ENCODE data around the gene LAMA2.

Gene LAMA2

DNA sequence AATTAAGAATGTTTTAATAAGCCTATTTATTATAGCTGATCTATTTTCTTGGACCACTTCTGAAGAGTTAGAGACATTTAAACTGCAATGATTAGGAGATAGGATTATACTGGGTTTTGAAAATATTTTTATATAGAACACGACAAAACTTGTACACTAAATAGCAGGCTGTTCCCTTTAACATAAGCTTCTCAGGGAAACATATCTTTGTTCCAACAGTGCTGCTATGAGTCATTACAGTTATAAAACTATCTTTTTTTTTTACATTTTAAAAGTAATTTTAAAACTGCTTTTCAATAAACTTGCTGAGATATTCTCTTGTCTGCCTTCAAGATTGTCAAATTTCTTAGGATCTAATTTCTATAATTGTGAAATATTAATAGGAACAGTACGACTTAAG lies 438.0 kb downstream of the LAMA2 start:
- DNase-seq (ENCODE audit: low read depth), result no peak

DNA sequence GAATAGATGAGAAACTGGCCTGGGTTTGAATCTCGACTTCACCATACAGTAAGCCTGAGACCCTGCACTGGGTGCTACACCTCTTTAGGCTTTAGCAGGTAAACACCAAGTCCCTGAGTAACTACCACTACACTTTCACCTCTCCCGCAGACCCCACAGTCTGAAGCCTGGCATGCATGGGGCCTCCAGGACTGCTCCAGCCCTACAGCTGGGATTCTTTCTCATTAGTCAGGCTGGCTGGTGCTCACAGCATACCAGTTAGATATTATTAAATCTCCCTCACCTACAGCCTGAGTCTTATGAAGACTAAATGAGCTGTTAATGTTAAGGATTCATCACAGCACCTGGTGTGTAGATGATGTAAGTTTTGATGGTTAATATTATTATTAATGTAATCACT lies 438.4 kb downstream of the LAMA2 start:
- DNase-seq (ENCODE audit: low read depth), result no peak

DNA sequence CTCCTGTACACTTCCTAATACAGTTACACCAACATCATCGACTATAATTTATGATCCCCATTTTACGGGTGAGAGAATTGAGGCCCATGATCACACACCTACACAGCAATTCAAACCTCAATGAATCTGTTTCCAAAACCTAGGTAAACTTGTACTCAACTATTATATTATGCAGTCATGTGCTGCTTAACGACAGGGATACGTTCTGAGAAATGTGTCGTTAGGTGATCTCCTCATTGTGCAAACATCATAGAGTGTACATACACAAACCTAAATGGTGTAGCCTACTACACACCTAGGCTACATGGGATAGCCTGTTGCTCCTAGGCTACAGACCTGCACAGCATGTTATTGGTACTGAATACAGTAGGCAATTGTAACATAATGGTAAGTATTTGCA lies 441.4 kb downstream of the LAMA2 start:
- DNase-seq (ENCODE audit: low read depth), result no peak

DNA sequence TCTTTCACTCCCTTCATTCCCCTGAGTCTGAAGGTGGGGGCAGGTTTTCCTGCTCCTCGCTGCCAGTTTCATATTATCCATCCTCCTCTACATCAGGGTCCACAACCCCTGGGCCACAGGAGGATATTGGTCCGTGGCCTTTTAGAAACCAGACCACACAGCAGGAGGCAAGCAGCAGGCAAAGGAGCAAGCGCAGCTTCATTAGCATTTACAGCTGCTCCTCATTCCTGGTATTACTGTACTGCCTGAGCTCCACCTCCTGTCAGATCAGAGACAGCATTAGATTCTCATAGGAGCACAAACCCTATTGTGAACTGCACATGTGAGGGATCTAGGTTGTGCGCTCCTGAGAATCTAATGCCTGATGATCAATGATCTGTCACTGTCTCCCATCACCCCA lies 446.7 kb downstream of the LAMA2 start:
- DNase-seq (ENCODE audit: low read depth), result no peak

DNA sequence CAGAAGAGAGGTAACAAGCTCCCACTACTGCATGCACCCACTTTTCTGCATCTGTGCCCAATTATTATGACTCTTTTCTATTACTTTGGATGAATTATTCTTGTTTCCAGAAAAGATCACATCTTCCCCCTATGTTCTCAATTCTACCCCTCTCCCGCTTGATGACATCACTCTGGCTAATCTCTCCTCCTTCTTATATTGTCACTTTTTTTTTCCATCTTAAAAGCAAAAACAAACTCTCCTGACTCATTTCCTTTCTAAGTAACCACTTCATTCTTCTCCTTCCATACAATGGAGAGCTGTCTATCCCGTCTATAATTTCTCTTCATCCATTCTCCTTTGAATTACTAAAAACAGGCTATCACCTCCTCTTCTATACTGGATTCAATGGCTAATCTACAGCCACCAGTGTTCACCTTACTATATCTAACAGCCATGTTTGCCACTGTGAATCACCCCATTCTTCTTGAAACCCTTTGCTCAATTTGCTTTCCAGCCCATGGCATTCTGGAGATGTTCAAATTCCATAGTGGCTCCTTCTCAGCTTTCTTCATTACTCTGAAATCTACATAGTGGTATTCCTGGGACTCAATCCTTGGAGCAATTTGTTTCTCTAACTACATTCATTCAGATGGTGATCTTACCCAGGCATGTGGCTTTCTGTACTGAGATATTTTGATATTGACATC lies 448.7 kb downstream of the LAMA2 start:
- no peak for DNase-seq (ENCODE audit: low read depth)

DNA sequence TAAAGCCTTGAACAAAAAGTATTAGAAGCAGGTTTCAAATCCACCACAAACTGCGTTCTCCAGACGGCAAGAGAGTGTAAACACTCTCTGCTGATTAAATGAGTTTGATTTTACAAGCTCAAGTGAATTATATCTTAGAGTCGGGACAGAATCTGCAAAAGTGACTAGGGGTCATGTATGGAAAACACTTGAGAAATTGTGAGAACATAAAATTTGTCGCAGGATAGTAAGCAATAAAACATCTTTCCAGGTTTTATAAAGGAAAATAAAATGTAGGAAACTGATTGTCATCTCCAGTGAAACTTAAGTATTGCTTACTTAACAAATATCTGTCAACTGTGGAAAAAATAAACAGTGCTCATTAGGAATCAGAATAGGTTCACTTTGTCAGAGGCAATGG lies 452.9 kb downstream of the LAMA2 start:
- DNase-seq (ENCODE audit: low read depth), result no peak

DNA sequence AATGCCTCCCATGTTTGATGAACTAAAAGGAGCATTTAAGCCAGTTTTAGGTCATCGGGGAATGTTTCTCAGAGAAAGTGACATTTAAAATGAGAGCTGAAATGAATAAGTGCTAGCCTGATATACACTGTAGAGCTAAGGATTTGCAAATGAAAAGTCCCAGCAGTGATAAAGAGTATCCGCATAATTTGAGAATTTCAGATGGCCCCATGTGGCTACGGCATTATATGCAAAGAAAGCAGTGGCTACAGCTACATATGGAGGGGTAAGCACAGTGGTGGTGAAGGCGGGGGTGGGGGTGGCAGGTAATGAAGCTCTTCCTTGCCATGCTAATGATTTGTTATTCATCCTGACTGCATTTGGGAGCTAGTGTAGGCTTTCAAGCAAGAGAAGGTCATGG lies 455.7 kb downstream of the LAMA2 start:
- DNase-seq (ENCODE audit: low read depth), result no peak

DNA sequence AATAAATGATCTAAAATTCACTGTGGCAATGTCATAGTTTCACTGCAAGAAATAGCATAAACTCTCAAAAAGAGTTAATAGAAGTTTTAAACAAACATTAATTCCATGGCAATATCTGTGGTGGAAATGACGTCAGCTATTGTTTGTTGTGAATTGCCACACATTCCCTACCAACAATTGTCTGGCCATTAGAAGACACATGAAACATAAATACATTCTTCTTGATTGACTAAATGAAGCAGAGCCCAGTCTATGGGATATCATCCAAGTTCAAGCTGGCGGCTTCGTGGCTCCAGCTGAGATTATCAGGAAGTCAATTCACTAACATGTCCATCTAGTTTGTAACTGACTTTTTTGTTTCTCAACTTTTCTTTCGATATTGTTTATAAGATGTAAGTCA lies 458.0 kb downstream of the LAMA2 start:
- no peak for DNase-seq (ENCODE audit: low read depth)

DNA sequence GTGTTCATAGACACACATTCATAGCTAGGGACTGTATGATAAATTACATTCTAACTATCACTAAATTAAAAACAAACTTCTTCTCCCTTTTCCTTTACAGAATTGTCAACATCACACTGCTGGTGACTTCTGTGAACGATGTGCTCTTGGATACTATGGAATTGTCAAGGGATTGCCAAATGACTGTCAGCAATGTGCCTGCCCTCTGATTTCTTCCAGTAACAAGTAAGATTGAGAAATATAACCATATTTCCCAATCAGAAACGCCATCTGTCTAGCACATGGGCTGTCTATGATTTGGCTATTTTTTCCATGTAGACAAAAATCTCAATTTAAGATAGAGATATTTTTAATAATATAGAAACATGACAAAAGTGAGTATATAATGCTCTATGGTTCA lies 459.3 kb downstream of the LAMA2 start:
- DNase-seq (ENCODE audit: low read depth), result no peak

DNA sequence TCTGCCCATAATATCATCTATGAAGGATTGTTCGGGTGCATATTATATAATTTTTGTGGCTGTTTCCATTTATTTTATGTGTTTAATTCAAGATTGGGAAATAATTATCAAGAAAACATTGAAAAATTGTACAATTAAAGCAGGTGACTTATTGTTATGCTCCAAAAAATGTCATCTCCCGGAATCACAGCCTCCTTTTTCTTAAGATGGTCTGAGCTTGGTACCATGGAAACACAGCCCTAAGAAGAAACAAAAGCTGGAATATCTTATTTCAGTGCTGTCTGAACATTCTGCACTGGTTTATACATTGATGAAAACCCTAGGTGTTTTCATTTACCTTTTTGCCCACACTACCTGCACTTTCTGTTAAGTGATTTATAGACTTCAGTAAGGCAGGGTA lies 459.9 kb downstream of the LAMA2 start:
- DNase-seq (ENCODE audit: low read depth), result no peak

DNA sequence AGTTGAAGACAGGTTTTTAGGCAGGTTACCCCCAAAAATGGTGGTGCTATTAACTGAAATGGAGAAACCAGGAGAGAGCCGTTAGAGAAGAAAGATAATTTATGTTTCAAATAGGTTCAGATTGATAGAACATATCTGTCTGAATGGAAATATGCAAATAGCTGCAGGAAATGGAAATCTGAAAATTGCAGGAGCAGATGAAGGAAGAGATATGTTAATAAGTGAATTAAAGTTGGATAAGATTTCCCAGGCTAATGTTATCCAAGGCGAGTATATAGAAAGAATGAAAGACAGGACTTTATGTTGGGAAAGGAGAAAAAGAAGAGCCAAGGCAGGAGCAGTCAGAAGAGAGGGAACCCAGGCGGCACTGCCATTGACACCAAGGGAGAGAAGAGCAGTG lies 461.4 kb downstream of the LAMA2 start:
- no peak for DNase-seq (ENCODE audit: low read depth)

DNA sequence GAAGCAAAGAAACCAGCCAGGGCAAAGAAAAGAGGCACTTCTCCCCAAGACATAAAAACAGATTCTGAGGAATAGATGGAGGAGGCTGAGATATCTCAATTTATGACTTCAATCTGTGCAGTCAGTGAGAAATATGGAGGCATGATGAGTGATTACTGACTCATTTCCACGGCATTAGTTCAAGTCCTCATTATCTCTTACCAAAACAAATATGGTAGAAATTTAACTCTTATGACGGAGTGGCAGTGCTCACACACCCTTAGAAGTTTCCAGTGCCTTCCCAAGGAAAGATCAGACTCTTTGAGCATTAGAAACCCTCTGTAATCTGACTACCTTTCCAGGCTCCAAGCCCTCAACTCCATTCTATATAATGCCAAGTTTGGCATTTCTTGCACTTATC lies 463.0 kb downstream of the LAMA2 start:
- no peak for DNase-seq (ENCODE audit: low read depth)

DNA sequence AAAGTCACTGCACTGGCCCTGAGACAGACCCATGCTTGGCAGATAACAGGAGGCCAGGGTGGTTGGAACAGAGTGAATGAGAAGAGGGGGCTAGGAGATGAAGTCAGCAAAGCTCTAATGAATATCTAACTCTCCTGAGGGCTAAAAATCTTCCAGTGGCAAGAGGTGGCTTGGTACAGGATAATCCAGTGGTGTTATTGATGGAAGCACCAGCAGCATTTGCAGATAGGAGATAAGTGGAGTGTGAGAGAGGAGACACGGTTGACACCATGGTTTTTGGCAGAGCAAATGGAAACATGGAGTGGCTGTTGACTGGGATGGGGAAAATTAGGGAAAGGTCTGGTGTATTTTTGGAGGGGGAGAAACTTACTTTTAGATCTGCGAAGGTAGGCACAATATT lies 464.0 kb downstream of the LAMA2 start:
- no peak for DNase-seq (ENCODE audit: low read depth)

DNA sequence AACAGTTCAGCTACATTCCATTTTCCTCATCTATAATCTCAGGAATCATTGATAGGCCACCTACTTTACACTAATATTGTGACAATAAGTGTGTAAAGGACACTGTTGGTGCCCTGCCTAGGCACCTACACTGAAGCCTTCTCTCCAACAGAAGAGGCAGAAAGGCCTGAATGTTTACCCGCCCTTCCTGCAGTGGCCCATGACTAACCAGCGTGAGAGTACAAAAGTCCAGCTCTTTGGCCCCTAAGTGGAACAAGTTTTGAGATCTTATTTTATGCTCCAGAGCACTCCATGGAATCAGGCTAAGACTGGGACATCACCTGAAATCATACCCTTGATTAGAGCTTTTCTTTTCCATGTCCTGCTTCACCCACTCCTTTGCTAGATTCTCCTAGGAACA lies 467.3 kb downstream of the LAMA2 start:
- DNase-seq (ENCODE audit: low read depth), result no peak

DNA sequence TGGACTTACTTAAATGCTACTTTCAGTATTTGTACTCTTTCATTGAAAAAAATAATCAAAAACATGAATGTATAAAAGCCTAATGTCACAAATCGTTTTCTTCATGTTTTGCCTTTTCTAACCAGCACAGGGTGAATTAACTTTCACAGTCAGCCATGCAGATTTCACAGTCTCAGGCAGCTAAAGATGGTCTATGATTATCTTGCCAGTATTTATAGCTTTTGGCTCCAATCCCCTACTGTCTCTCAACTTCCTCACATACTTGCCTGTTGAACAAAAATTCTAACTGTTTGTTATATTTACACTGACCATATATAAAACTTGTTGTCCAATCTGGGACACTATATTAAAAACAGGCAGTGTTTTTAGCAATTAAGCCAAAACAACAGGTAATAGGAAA lies 468.9 kb downstream of the LAMA2 start:
- DNase-seq (ENCODE audit: low read depth), result no peak

DNA sequence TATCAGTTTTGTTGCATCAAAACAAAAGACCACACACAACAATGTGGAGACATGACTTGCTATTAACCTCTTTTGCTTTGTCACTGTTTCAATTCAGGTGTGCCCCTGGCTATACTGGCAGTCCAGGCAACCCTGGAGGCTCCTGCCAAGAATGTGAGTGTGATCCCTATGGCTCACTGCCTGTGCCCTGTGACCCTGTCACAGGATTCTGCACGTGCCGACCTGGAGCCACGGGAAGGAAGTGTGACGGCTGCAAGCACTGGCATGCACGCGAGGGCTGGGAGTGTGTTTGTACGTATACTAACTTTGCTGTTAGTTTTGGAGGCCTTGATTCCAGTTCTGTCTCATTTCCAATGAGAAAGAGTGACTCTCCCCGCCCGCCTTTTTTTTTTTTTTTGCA lies 470.1 kb downstream of the LAMA2 start:
- DNase-seq (ENCODE audit: low read depth), result no peak

DNA sequence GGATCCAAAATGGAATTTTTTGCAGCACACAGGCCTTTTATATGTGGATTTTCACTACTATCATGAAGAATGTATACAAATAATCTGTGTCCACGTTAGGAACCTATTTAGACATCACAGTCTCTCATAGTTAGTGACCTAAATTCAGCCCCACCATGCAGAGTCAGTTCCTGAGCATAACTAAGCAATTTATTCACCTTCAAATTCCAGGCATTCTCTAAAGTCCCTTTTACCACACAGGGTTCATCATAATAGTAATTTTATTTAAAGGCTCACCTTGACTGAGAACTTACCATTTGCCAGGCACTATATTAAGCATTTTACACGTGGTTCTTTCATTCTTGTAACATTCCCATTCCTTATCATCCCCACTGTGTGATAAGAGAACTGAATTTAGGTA lies 473.2 kb downstream of the LAMA2 start:
- DNase-seq (ENCODE audit: low read depth), result no peak

DNA sequence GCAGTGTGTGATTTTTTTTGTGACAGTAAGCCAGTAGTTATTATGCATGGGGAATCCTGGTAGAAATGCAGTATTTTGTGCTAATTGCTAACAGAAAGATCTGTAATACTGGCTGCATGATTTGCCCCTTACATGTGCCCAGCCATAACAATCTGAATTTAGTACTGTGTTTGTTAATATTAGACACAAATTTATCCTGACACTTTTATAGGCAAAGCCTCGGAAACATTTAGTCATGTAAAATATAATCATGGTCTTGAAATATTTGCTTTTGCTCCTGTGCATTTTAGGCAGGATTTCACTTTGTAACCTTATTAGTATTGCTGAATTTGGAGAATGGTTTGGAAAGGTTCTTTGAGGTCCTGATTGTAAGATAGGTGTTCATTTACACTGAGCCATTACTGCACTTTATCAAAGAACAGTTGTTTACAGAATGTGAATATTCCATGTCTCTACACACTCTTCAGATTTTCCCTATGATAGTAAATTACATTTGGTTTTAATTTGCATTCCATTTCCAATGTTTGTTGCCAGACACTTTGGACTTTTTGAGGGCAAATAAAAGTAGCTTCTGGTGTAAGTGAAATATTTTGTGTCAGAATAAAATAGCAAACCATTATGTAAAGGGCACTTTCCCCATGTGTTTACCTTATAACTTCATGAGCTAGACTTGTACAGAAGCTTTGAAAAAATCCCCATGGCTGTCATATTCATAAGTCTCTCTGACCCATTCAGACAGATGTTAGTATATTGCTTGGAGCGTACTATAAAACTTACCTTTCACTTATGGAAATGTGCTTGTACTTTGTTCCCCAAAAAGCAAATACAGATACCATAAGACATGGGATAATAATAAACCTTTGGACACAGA lies 477.1 kb downstream of the LAMA2 start:
- no peak for DNase-seq (ENCODE audit: low read depth)

DNA sequence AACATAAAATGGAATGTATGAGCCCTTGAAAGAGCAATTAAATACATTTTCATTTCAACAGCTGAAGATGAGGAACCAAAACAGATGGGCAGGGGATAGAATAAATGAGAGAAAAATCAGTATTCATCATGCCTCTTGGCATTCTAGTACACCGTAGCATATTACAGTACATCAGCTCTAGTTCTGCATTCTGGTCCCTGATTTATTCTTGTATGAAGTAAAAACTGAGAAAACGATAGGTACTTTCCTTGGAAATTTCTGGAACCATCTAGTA lies 477.7 kb downstream of the LAMA2 start:
- no peak for DNase-seq (ENCODE audit: low read depth)

DNA sequence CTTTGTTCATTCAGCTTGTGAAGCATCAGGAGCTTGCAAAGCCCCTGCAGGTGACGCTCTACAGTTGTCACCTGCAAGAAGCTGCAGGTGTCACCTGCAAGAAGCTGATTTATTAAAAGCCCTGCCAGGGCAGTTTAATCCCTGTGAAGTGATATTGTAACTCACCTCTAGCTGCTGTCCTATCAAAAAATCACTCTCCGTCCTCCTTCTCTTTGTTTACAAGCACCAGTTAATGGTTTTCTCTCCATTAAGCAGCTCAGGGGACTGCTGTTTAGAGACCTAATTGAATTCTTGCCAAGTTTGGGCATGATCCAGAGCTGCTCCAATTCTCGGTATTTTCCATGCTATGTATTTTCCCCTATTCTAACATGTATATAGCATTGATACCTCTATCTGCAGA lies 481.1 kb downstream of the LAMA2 start:
- DNase-seq (ENCODE audit: low read depth), result no peak

DNA sequence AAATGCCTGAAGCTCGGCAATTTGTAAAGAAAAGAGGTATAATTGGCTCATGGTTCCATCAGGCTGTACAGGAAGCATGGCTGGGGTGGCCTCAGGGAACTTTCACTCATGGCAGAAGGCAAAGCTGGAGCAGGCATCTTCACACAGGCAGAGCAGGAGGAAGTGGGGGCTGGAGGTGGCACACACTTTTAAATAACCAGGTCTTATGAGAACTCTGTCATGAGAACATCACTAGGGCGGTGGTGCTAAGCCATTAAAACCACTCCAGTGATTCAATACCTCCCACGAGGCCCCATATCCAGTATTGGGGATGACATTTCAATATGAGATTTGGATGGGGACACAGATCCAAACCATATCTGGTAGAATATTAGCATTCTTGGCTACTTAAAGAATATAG lies 481.8 kb downstream of the LAMA2 start:
- no peak for DNase-seq (ENCODE audit: low read depth)

DNA sequence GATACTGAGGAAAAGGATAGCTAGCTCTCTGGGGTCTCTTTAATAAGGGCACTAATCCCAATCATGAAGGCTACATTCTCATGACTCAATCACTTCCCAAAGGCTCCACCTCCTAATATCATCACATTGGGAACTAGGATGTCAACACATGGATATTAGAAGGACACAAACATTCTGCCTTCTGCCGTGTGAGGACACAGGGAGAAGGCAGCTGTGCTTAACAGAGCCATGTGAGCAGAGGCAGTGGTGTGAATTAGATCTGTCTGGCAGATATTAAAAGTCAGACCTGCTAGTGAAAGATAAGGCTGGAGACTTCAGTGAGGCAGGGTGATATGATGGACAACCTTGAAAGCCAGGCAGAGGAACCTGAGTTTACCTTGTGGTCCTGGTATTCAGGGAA lies 485.1 kb downstream of the LAMA2 start:
- DNase-seq (ENCODE audit: low read depth), result no peak

DNA sequence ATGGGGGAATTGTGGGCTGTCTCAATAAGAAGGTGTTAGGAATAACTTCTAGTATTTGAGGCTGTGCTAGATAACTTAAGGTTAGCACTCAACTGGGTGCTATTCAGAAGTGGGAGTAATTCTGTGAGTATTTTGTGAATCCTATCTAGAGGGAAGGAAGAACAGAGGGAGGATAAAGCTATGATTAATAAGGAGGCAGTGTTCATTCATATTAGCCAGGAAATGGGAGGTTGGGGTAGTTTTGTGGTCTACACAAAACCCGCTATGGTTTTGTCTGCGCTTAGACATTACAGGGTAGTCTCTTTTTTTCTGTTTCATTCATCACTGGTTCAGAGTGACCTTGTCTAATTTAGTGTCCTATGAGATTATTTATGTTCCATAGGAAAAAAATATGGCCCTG lies 486.0 kb downstream of the LAMA2 start:
- no peak for DNase-seq (ENCODE audit: low read depth)

DNA sequence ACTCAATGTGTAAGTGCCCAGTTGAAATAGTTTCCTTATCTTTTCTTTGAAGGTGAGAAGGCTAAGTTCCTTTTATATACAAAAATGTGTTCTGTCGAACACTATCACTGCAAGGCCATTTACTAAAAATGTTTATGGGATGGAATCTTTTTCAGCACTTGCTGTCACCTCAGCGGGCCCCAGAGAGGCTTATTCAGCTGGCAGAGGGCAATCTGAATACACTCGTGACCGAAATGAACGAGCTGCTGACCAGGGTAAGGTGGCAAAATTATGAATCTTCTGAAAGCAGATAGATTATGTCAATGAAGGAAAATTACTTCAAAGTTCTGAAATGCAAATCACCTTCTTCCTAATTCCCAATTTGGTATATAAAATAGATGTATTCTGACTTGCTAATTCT lies 486.8 kb downstream of the LAMA2 start:
- DNase-seq (ENCODE audit: low read depth), result no peak
